ENCODE measurements around the gene INAFM2. TPM values are rescaled to one million over a fixed set of nuclear protein-coding genes. Genes with fewer than 3 reads are reported as not detected.

INAFM2 gene
- total and polyA plus RNA-seq, 2 experiments from 2014 or later, result 13.7 to 19.5 TPM

GRCh38 chr15:40328751-40329150 lies 5.3 kb downstream of the INAFM2 start:
- no peak for DNase-seq (ENCODE audit: low spot score)
- Histone ChIP-seq H3K4me1 (ENCODE audit: insufficient read depth) (peaks cover 30% of the 10 kb centered on the region), H3K4me3 (no peak overlapping the region), H3K27me3 (no peaks in the 10 kb centered on the region), H3K79me2 (peaks cover 19% of the 10 kb centered on the region), H3K36me3 (replicated peaks; ENCODE audit: insufficient read depth, low read depth) (no peaks in the 10 kb centered on the region), H3K27ac (peak overlapping the region; percentile 28), H2AFZ (no peak overlapping the region), H3K9me2 (replicated peaks; ENCODE audit: insufficient read depth) (no peaks in the 10 kb centered on the region), H3K4me2 (peak overlapping the region; percentile 52), H4K20me1 (ENCODE audit: insufficient read depth, poor library complexity, severe bottlenecking) (no peaks in the 10 kb centered on the region), H3K9me3 (ENCODE audit: low read depth) (no peaks in the 10 kb centered on the region)
- WGBS (ENCODE audit: low lambda C conversion rate, missing lambda C conversion rate), result 70% methylated on average over 5 of the region's 5 CpGs
- TF ChIP-seq EZH2 (IDR thresholded peaks at IDR 0.05; ENCODE audit: borderline replicate concordance) (no peak), CTCF (IDR thresholded peaks at IDR 0.05; ENCODE audit: poor library complexity) (no peak), EZH2phosphoT487 (IDR thresholded peaks at IDR 0.05; ENCODE audit: low read depth, severe bottlenecking, unreplicated experiment) (no peak)

DNA sequence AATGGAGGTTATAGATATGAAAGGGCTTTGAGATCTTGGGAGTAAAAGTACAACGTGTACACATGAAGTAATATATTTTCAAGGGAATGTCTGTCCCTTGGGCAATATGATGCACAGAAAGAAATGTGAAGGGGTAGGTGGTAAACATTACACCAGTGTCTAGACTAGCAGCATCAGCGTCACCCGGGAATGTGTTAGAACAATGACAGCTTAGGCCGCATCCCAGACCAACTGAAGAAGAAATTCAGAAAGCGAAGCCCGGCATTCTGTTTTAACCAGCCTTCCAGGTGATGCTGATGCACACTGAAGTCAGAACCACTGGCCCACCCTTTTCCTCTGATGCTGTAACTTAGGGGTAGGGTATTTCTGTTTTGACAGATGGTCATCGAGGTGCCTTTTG lies 6.3 kb downstream of the INAFM2 start:
- Histone ChIP-seq H2AFZ (no peak overlapping the region), H3K4me2 (no peak overlapping the region), H3K9me3 (ENCODE audit: low read depth) (no peaks in the 10 kb centered on the region), H3K9me2 (replicated peaks; ENCODE audit: insufficient read depth) (no peaks in the 10 kb centered on the region), H3K27ac (peak overlapping the region; percentile 76), H3K4me3 (no peak overlapping the region), H3K27me3 (no peaks in the 10 kb centered on the region), H3K36me3 (replicated peaks; ENCODE audit: insufficient read depth, low read depth) (no peaks in the 10 kb centered on the region), H3K4me1 (ENCODE audit: insufficient read depth) (peaks cover 36% of the 10 kb centered on the region), H3K79me2 (peaks cover 15% of the 10 kb centered on the region), H4K20me1 (ENCODE audit: insufficient read depth, poor library complexity, severe bottlenecking) (no peaks in the 10 kb centered on the region)
- no peak for TF ChIP-seq CTCF (IDR thresholded peaks at IDR 0.05; ENCODE audit: poor library complexity)
- no peak for TF ChIP-seq EZH2 (IDR thresholded peaks at IDR 0.05; ENCODE audit: borderline replicate concordance)
- no peak for TF ChIP-seq EZH2phosphoT487 (IDR thresholded peaks at IDR 0.05; ENCODE audit: low read depth, severe bottlenecking, unreplicated experiment)
- WGBS (ENCODE audit: low lambda C conversion rate, missing lambda C conversion rate), result 89% methylated on average over 7 of the region's 7 CpGs
- DNase-seq (ENCODE audit: low spot score), result no peak

- Histone ChIP-seq H3K9me2 (replicated peaks; ENCODE audit: insufficient read depth) (no peaks in the 10 kb centered on the region), H3K36me3 (replicated peaks; ENCODE audit: insufficient read depth, low read depth) (no peaks in the 10 kb centered on the region), H3K4me2 (no peak overlapping the region), H2AFZ (no peak overlapping the region), H3K79me2 (peaks cover 9% of the 10 kb centered on the region), H4K20me1 (ENCODE audit: insufficient read depth, poor library complexity, severe bottlenecking) (no peaks in the 10 kb centered on the region), H3K27me3 (no peaks in the 10 kb centered on the region), H3K27ac (peak overlapping the region; percentile 76), H3K4me3 (no peak overlapping the region), H3K4me1 (ENCODE audit: insufficient read depth) (peaks cover 37% of the 10 kb centered on the region), H3K9me3 (ENCODE audit: low read depth) (no peaks in the 10 kb centered on the region)
- DNase-seq (ENCODE audit: low spot score), result no peak
- WGBS (ENCODE audit: low lambda C conversion rate, missing lambda C conversion rate), result 77% methylated on average over 5 of the region's 5 CpGs
- no peak for TF ChIP-seq EZH2 (IDR thresholded peaks at IDR 0.05; ENCODE audit: borderline replicate concordance)
- TF ChIP-seq CTCF (IDR thresholded peaks at IDR 0.05; ENCODE audit: poor library complexity), result no peak
- TF ChIP-seq EZH2phosphoT487 (IDR thresholded peaks at IDR 0.05; ENCODE audit: low read depth, severe bottlenecking, unreplicated experiment), result no peak
Observed at GRCh38 chr15:40330368-40330836, 6.9 kb downstream of the INAFM2 start.

DNA sequence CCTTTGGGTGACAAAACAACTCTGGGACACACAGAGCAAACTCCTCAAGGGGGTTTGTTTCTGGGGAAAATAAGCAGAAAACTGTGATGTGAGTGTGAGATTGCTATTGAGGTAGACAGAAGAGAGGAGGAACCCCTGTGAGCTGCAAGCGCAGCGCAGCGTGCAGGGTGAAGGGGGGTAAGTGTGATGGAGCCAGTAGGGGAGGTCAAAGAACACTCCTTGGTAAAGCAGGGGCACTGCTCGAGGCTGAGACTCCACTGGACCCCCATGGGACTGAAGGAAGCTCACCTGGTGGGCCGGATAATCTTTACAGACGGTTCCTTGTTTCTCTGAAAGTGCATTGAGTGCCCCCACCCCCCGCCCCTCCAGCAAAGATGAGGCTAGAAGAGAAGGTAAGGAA lies 7.5 kb downstream of the INAFM2 start:
- WGBS (ENCODE audit: low lambda C conversion rate, missing lambda C conversion rate), result 94% methylated on average over 7 of the region's 7 CpGs
- peaks cover 5% of the 10 kb centered on the region for H3K79me2 ChIP-seq
- no peaks in the 10 kb centered on the region for H3K27me3 ChIP-seq

More for the DNA sequence above, 7.5 kb downstream of the INAFM2 start:
- Histone ChIP-seq H3K27ac (peak overlapping the region; percentile 76), H3K9me2 (replicated peaks; ENCODE audit: insufficient read depth) (no peaks in the 10 kb centered on the region), H3K9me3 (ENCODE audit: low read depth) (no peaks in the 10 kb centered on the region), H3K4me1 (ENCODE audit: insufficient read depth) (peaks cover 43% of the 10 kb centered on the region), H2AFZ (no peak overlapping the region), H4K20me1 (ENCODE audit: insufficient read depth, poor library complexity, severe bottlenecking) (no peaks in the 10 kb centered on the region), H3K4me3 (no peak overlapping the region), H3K4me2 (no peak overlapping the region), H3K36me3 (replicated peaks; ENCODE audit: insufficient read depth, low read depth) (no peaks in the 10 kb centered on the region)
- DNase-seq (ENCODE audit: low spot score), result no peak
- TF ChIP-seq EZH2phosphoT487 (IDR thresholded peaks at IDR 0.05; ENCODE audit: low read depth, severe bottlenecking, unreplicated experiment) (no peak), EZH2 (IDR thresholded peaks at IDR 0.05; ENCODE audit: borderline replicate concordance) (no peak), CTCF (IDR thresholded peaks at IDR 0.05; ENCODE audit: poor library complexity) (no peak)

Measured in hepatocyte (in vitro differentiated cells).